SK-N-MC (cell line): Measurements from ENCODE around the gene NKAIN2.

Source experiments
- EZH2 ChIP-seq: fragments of 200-600 bp; sonication (generic); IDR thresholded peaks from one replicate; pipeline ENCODE4 v1.6.1; 2017; ENCODE audit warnings: antibody characterized with exemption
- FOXP2 ChIP-seq: optimal IDR thresholded peaks from 2 replicates; pipeline ENCODE3; 2011; ENCODE audit warnings: mild to moderate bottlenecking, moderate library complexity; ENCODE audit not compliant: insufficient read depth; ENCODE audit errors: extremely low read length, control extremely low read depth
- POLR2AphosphoS5 ChIP-seq: IDR thresholded peaks from 2 replicates; pipeline ENCODE4 v1.6.1; 2012; ENCODE audit warnings: mild to moderate bottlenecking, low read depth, low read length, borderline replicate concordance

- TF ChIP-seq POLR2AphosphoS5 (no peak), EZH2 (no peak), FOXP2 (no peak)
Observed at GRCh38 chr6:124142852-124143251, 339.2 kb downstream of the NKAIN2 start.
